NCI-H1694 treated with DMSO at 0.1 percent for 48 hours (cell line): Measurements from ENCODE around the gene NEURL1B.

ENCODE experiments used
- DNase-seq: peaks from one replicate; lab custom pipeline; 2025; lab: John Stamatoyannopoulos, UW

The NEURL1B gene

DNA sequence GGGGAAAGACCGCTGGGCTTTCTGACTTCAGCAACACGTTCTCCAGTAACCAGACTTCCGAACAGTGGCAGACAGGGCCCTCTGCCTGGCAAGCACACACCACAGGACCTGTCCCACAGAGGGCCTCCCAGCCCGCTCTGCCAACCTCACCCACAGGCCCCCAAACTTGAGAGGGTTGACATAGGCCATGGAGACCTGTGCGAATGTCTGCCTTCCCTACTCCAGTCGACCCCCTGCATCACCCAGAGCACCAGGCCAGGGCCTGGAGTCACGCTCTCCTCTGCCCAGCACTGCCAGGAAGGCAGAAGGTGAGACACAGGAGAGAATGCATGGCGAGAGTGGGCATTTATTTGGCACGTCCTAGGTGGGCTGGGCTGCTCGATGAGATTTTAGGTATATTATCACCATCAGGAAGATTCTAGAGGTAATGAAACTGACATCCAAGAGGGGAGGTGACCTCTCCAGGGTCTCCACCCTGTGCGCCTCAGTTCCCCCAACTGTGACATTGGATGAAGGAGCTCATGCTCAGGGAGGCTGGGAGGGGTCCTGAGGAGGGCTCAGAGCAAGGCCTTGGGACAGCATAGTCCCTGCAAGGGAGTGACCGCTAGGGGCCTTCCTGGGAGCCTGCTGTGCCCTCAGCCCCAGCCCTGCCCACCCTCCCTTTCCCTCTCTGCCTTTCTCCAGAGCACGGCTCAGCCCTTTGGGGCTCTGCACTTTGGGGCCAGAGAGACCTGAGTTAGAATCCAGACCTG, 75.0 kb downstream of the NEURL1B start:
- no peak for DNase-seq

DNA sequence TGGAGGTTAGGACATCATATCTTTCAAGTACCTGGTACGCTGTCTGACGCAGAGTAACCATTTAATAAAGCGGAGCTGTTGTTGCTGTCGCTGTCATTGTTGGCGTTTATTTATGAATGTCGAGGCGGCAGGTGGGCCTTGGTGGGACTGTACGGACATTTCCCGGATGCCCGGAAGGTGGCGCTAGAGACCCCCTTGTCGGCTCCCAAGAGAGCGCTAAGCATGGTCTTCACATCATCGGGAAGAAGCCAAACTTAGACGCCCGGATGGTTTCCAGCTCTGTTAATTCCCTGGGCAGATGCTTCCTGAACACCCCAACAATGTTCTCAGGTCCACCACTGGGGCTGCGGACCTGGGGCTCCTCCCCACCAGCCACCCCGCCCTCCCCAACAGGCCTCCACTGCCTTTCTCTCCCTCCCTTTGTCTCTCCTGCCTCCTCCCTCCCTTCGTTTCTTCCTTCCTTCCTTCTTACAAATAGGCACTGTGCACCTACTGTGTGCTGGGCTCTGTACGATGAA, 75.8 kb downstream of the NEURL1B start:
- DNase-seq = peak; percentile 75

- no peak for DNase-seq
These were observed 76.6 kb downstream of the NEURL1B start for GRCh38 chr5:172717481-172718195.

DNA sequence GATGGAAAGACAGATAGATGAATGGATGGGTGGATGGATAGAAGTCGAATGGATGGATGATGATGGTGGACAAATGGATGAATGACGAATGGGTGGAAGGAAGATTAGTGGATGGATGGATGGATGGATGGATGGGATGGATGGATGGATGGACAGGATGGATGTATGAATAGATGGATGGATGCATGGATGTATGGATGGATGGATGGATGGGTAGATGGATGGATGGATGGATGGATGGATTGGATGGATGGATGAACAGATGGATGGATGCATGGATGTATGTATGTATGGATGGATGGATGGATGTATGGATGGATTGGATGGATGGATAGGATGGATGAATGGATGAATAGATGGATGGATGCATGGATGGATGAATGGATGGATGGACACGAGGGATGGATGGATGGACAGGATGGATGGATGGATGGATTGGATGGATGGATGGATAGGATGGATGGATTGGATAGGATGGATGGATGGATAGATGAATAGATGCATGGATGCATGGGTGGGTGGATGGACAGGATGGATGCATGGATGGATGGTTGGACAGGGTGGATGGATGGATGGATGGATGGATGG, 77.6 kb downstream of the NEURL1B start:
- no peak for DNase-seq

DNA sequence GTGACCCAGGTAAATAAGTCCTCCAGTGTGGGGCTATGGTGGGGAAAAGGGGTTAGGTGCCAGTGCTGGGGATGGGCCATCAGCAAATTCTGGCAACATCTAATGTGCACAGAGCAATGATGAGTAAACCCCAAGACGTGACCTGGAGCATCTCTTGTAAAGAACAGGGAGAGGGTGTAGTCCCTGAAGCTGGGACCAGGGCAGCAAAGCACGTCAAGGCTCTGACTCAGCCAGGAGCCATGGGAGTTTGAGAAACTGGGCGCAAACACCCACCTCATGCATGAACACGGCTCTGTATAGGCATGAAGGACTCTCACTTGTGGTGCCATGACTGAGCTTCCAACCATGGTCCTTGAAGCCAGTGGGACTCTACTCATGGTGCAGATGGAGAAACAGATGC, 78.1 kb downstream of the NEURL1B start:
- no peak for DNase-seq

DNA sequence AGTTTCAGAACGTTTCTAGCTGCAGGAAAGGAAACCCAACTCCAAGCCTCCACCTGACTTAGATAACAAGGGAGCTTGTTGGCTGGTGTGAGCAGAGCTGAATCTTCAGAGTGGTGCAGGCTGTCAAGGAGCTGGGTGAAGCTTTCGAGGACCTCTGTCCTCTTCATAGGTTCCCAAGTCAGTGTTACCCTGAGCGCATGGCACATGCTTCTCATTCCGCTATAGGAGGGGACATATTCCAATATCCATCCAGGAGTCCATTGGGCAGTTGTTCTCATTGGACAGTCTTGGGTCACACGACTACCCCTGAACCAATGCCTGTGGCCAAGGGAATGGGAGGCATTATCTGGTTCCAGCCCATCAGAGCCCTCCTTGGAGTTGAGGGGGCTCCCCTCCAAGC, 79.6 kb downstream of the NEURL1B start:
- no peak for DNase-seq

DNA sequence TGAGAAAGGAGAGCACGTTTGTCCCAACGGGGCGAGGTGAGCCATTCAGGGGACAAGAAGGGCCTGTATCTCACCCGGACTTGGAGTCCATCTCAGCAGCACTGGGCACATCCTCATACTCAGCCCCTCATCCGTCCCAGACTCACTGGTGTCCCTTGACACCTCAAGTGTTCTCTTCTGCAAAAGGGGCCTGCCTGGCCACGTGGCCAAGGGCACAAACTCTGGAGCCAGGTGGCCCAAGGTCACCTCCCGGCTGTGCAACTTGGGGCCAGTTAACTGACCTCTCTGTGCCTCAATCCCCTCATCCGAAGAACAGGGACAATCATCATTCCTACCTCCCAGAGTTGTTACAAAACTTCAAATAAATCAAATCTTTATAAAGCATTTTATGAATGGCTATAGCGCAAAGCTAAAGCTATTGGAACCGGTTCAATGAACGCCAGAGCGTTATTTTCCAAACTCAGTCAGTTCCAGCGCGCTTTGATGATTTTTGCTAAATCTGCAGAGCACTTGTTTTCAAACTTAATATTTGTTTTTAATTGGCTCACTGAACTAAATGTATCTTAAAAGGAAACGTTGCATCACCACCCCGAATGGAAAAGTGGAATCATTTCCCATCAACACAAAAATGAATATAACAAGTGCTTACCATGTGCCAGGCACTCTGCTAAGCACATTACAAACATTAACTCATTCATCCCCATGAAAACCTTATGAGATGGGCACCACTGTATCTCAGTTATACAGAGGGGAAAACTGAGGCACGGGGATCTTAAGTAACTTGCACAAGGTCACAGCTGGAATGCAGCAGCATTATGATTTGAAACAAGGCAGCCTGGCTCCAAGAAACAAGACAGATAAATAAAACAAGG, 80.6 kb downstream of the NEURL1B start:
- no peak for DNase-seq

- no peak for DNase-seq
These were observed 81.3 kb downstream of the NEURL1B start for GRCh38 chr5:172722327-172722815.

DNA sequence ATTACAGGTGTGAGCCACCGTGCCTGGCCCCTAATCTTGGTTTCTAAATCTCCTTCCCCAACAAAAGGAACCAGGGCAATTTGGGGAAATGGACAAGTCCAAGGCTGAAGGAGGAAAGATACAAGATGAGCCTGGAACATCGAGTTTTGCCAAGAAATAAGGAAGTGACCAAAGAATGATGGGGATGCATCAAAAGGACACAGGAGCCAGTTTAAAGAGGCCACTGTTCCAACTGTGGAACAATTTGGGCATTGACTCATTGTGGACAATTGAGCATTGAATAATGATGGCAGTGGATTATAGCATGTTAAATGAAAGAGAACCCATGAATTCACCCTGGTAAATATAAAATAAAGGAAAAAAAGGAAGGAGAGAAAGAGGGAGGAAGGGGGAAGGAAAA, 82.4 kb downstream of the NEURL1B start:
- DNase-seq = no peak

DNA sequence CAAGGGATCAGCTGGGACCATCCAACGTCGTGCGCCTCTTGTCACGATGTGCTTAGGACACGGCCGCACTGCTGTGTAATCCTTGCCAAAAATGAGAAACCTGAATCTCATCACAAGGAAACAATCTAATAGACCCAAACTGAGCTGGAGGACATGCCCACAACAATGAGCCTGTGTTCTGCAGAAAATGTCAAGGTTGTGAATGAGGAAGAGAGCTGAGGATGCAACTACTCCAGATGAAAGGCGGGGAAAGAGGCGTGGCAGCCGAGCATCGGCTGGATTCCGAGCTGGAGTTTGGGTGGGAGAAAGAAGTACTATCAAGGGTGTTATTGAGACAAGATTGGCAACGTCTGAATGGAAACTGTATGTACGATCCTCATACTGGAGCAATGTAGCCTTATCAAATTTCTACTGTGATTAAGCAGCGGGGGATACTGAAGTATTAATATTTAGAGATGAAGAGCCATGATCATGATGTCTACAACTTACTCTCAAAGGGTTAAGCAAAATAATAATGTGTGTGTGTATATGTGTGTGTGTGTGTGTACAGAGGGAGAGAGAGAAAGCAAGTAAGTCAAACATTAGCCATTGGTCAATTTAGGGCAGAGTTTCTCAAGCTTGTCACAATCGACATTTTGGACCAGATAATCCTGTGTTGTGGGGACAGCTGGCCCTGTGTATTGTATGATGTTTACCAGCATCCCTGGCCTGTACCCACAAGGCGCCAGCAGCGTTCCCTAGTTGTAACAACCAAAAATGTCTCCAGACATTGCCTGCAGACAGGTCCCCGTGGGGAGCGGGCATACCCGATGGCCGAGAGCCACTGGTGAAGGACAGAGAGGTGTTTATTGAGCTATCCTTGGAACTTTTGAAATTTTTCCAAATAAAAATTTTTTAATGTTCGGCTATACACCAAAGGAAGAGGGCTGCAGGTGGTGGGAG, 83.5 kb downstream of the NEURL1B start:
- no peak for DNase-seq

- DNase-seq = no peak
These were observed 84.2 kb downstream of the NEURL1B start for GRCh38 chr5:172725273-172725672.

- DNase-seq = no peak
These were observed 84.7 kb downstream of the NEURL1B start for GRCh38 chr5:172725785-172726184.

DNA sequence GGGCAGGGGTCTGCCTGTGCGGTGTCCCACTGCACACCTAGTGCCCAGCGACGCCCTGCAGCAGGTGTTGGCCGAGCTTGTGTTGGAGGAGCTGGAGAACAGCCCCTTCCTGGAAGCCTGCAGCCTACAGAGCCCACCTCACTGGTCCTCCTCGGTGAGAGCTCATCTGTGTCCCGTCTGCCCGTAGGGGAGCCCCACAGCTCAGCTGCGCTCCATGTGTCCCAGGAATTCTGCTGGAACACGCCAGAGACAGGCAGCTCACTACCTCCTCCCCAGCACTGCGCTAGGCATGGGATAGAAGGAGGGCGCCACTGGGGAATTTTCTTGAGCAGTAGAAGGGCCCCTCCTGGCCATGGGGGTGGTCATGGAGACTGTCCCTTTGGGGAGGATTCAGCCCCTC, 85.9 kb downstream of the NEURL1B start:
- no peak for DNase-seq

DNA sequence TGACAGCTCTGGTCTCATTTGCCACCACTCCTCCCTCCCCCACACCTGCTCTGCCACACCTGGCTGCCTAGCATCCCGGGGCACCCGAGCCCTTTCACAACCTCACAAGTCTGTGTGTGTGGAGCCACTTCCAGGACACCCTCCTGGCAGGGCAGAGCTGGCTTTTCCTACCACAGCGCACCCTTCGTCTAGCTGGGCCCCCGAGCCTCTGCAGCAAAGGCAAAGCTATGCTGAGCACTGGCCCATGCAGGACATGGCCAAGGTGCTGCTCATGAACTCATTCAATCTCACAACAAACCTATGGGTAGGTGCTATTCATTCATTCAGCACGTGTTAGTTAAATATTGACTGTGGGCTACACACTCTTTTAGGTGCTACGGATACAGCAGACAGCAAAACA, 86.5 kb downstream of the NEURL1B start:
- no peak for DNase-seq

DNA sequence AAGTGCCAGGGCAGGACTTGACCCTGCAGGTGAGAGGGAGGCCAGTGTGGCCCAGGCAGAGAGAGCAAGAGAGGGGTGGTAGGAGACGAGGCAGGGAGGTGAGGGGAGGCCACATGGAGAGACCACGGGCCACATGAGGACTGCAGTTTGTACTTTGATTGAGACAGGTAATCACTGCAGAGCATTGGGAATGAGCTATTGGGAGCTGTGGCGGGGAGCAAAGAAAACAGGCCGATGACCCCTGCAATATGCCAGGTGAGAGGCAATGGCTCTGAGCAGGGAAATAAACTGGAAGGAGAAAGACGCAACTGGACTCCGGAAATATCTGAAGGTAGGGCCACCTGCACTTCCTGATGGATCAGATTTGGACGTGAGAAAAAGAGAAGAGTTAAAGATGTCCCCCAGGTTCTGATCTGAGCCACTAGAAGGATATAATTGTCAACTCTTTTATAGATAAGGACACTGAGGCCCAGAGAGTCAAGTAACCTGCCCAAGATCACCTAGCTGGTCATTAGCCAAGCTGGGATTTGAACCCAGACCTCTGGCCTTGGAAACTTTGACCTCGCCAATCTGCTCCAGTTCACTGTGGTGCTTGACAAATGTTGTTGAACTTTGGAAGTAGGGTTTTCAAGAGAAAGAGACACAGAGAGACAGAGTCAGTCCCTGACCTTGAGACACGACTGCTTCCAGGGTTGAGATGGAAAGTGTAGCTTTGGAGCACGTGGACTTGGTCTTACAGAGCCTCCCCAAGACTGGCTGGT, 87.6 kb downstream of the NEURL1B start:
- no peak for DNase-seq

DNA sequence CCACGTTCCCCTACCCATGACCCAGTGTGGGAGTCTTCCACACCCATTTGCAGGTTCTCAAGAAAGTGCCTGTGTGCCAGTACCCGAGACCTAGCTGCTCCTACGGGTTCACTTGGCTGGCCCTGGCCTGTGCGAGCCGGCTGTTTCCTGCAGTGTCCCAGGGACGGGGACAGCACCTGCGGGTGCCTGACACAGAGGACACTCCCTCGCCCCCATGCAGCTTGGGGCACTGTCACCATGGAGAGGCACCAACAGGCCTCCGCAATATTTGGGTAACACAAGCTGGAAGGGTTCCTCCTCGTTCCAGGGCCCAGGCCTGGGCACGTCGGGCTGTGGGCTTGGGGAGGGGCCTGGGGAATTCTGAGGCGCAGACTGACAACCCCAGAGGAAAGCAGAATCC, 88.5 kb downstream of the NEURL1B start:
- no peak for DNase-seq

- DNase-seq = no peak
These were observed 89.2 kb downstream of the NEURL1B start for GRCh38 chr5:172730222-172730621.

GRCh38 chr5:172730981-172731679, 90.1 kb downstream of the NEURL1B start:
- no peak for DNase-seq

GRCh38 chr5:172731680-172732074, 90.6 kb downstream of the NEURL1B start:
- DNase-seq = no peak
